IMR-90 (cell line): ENCODE results near the gene NGEF. TPM values are rescaled to one million over a fixed set of nuclear protein-coding genes. Genes with fewer than 3 reads are reported as not detected.
A peak's percentile ranks its signal among the peaks of the same experiment; 100 is the strongest.

Experiments used
- ATAC-seq: fragments of 200-7000 bp; cut with Tn5 transposase; 2 replicates; pipeline ENCODE4 v1.9.1; 2020; ENCODE audit warnings: low read depth, mild to moderate bottlenecking, moderate library complexity
- BruUV-seq: library from RNA; stranded (reverse); fragments of 400-500 nt; replicated peaks from 2 replicates; lab custom pipeline; 2021; lab: Mats Ljungman, UMichigan
- CTCF ChIA-PET: fragments of 300-600 bp; formaldehyde crosslinking; extraction: SDS; loops from one replicate; lab custom pipeline; 2021; ENCODE audit warnings: antibody characterized with exemption; lab: Yijun Ruan, JAX
- POLR2A ChIA-PET: fragments of 300-600 bp; sonication (Branson Sonifier 250); formaldehyde crosslinking; loops from one replicate; lab custom pipeline; 2022; ENCODE audit warnings: antibody characterized with exemption; ENCODE audit not compliant: unreplicated experiment; lab: Charles Lee
- DNase-seq: peaks from one replicate; pipeline ENCODE4 v3.0.0; 2013
- H2AFZ ChIP-seq: replicated peaks from 2 replicates; pipeline ENCODE3; 2013; ENCODE audit warnings: low read length, mild to moderate bottlenecking; ENCODE audit not compliant: poor library complexity
- H2AK5ac ChIP-seq: 2 replicates; pipeline ENCODE4 v1.6.1; 2013; ENCODE audit warnings: low read depth, low read length, inconsistent platforms
- H2AK9ac ChIP-seq: replicated peaks from 2 replicates; pipeline ENCODE3; 2013; ENCODE audit warnings: mild to moderate bottlenecking, low read depth, low read length, moderate library complexity; ENCODE audit not compliant: poor library complexity
- H2BK120ac ChIP-seq: 2 replicates; pipeline ENCODE4 v1.6.1; 2013; ENCODE audit warnings: low read depth, low read length, inconsistent platforms
- H2BK15ac ChIP-seq: 3 replicates; pipeline ENCODE4 v1.6.1; 2013; ENCODE audit warnings: low read depth, low read length, inconsistent platforms
- H2BK20ac ChIP-seq: 2 replicates; pipeline ENCODE4 v1.6.1; 2013; ENCODE audit warnings: low read depth, mild to moderate bottlenecking, inconsistent platforms, low read length, moderate library complexity
- H2BK5ac ChIP-seq: 2 replicates; pipeline ENCODE4 v1.6.1; 2013; ENCODE audit warnings: mild to moderate bottlenecking, low read depth, low read length, inconsistent platforms; ENCODE audit not compliant: poor library complexity, severe bottlenecking
- H3K14ac ChIP-seq: replicated peaks from 2 replicates; pipeline ENCODE4 v1.6.1; 2013; ENCODE audit warnings: low read depth, low read length, inconsistent platforms
- H3K18ac ChIP-seq: 2 replicates; pipeline ENCODE4 v1.6.1; 2013; ENCODE audit warnings: low read depth, low read length, control low read depth
- H3K23ac ChIP-seq: 2 replicates; pipeline ENCODE4 v1.6.1; 2013; ENCODE audit warnings: low read depth, low read length, inconsistent platforms
- H3K27ac ChIP-seq: 2 replicates; pipeline ENCODE4 v1.5.1; 2013; ENCODE audit warnings: mild to moderate bottlenecking, control low read depth, low read length; ENCODE audit not compliant: insufficient read depth
- H3K27me3 ChIP-seq: 2 replicates; pipeline ENCODE4 v1.6.1; 2013; ENCODE audit warnings: low read length; ENCODE audit not compliant: control insufficient read depth, insufficient read depth
- H3K36me3 ChIP-seq: 2 replicates; pipeline ENCODE4 v1.6.1; 2013; ENCODE audit warnings: low read length, mixed read lengths; ENCODE audit not compliant: control insufficient read depth, insufficient read depth
- H3K4ac ChIP-seq: 2 replicates; pipeline ENCODE4 v1.6.1; 2013; ENCODE audit warnings: low read depth, low read length, inconsistent platforms
- H3K4me1 ChIP-seq: 2 replicates; pipeline ENCODE4 v1.6.1; 2013; ENCODE audit warnings: low read length, mixed read lengths; ENCODE audit not compliant: control insufficient read depth, insufficient read depth
- H3K4me2 ChIP-seq: 2 replicates; pipeline ENCODE4 v1.6.1; 2013; ENCODE audit warnings: low read depth, mild to moderate bottlenecking, control low read depth, low read length, moderate library complexity
- H3K4me3 ChIP-seq: 2 replicates; pipeline ENCODE4 v1.5.1; 2013; ENCODE audit warnings: low read depth, mild to moderate bottlenecking, control low read depth, low read length, moderate library complexity; ENCODE audit not compliant: insufficient read depth
- H3K56ac ChIP-seq: 2 replicates; pipeline ENCODE4 v1.6.1; 2013; ENCODE audit warnings: low read length, inconsistent platforms; ENCODE audit not compliant: insufficient read depth; ENCODE audit errors: extremely low read depth
- H3K79me1 ChIP-seq, 2 experiments: 2 replicates each; pipeline ENCODE4 v1.6.1; 2013; ENCODE audit warnings: low read length in 2 of 2, inconsistent platforms in 1 of 2, low read depth in 1 of 2
- H3K9ac ChIP-seq: 2 replicates; pipeline ENCODE4 v1.6.1; 2013; ENCODE audit warnings: low read depth, low read length, control low read depth
- H3K9me1 ChIP-seq: 2 replicates; pipeline ENCODE4 v1.6.1; 2013; ENCODE audit warnings: low read length, inconsistent platforms; ENCODE audit not compliant: insufficient read depth
- H3K9me3 ChIP-seq: 2 replicates; pipeline ENCODE4 v1.6.1; 2013; ENCODE audit warnings: low read length; ENCODE audit not compliant: control insufficient read depth, insufficient read depth
- H4K20me1 ChIP-seq: 2 replicates; pipeline ENCODE4 v1.6.1; 2013; ENCODE audit warnings: low read length, inconsistent platforms; ENCODE audit not compliant: insufficient read depth
- H4K5ac ChIP-seq: 2 replicates; pipeline ENCODE4 v1.6.1; 2013; ENCODE audit warnings: mild to moderate bottlenecking, low read depth, low read length, control low read depth
- H4K8ac ChIP-seq, 2 experiments: 2 replicates each; pipeline ENCODE4 v1.6.1; 2013; ENCODE audit warnings: low read depth in 2 of 2, low read length in 2 of 2, control low read depth in 1 of 2, inconsistent platforms in 1 of 2
- H4K91ac ChIP-seq: 2 replicates; pipeline ENCODE4 v1.6.1; 2013; ENCODE audit warnings: low read depth, low read length, inconsistent platforms; ENCODE audit not compliant: insufficient read depth
- CHD1 ChIP-seq: IDR thresholded peaks from 2 replicates; pipeline ENCODE4 v1.6.1; 2012; ENCODE audit warnings: low read depth, low read length, improper control_type of control experiment
- NFE2L2 ChIP-seq: fragments of 150-350 bp; IDR thresholded peaks from 2 replicates; pipeline ENCODE4 v1.6.1; 2016; ENCODE audit warnings: low read depth, mild to moderate bottlenecking, low read length
- WGBS, 2 experiments: methylation state at CpG; one replicate each; pipeline versions ENCODE4 v1.1.5 to v1.1.7; 2013; ENCODE audit warnings: missing lambda C conversion rate in 2 of 2; ENCODE audit not compliant: insufficient read length in 1 of 2; ENCODE audit errors: extremely low coverage in 2 of 2; 5-methylcytosine and 5-hydroxymethylcytosine counted together
- dilution Hi-C: fragments of 300-500 bp; cut with HindIII; formaldehyde crosslinking; loops from one replicate; pipeline ENCODE4 v1.14.3; 2018; ENCODE audit warnings: low sequenced_read_pairs; ENCODE audit not compliant: unreplicated experiment
- in situ Hi-C: fragments of 300-500 bp; cut with MboI; formaldehyde crosslinking; loops from 3 replicates; pipeline ENCODE4 v1.14.3; 2019; ENCODE audit warnings: low sequenced_read_pairs, inconsistent platforms, mixed read lengths
- intact Hi-C: fragments of 100-400 bp; cut with micrococcal nuclease; formaldehyde crosslinking; loops from 2 replicates; pipeline ENCODE4 v1.10.0; 2022
- polyA plus RNA-seq, 3 experiments: library from polyadenylated mRNA; depleted of rRNA; stranded (reverse); fragments of >200 nt; gene quantifications; 2 replicates each; pipeline ENCODE4 v1.2.3, GENCODE V29; 2012; ENCODE audit warnings: low replicate concordance in 1 of 3
- total RNA-seq: library from RNA; depleted of rRNA; stranded (reverse); fragments of >200 nt; gene quantifications from 2 replicates; pipeline ENCODE4 v1.2.3, GENCODE V29; 2012
- TF ChIP-seq, protein P1 (sequence below): fragments of 150-350 bp; IDR thresholded peaks from 2 replicates; pipeline ENCODE4 v1.6.1; 2017; ENCODE audit warnings: mild to moderate bottlenecking, antibody characterized with exemption, low read length, low read depth
- TF ChIP-seq, protein P2 (sequence below): fragments of 150-350 bp; IDR thresholded peaks from 2 replicates; pipeline ENCODE4 v1.6.1; 2016; ENCODE audit warnings: low read depth, mild to moderate bottlenecking, low read length, moderate library complexity, borderline replicate concordance
- TF ChIP-seq, protein P3 (sequence below): conservative IDR thresholded peaks from 2 replicates; pipeline ENCODE4 v1.5.1; 2012; ENCODE audit warnings: mild to moderate bottlenecking, low read depth, low read length, improper control_type of control experiment

Gene NGEF
- total and polyA plus RNA-seq, 2 of the 4 experiments (the other 2 are of a cell fraction): 1.1 to 1.7 TPM

DNA sequence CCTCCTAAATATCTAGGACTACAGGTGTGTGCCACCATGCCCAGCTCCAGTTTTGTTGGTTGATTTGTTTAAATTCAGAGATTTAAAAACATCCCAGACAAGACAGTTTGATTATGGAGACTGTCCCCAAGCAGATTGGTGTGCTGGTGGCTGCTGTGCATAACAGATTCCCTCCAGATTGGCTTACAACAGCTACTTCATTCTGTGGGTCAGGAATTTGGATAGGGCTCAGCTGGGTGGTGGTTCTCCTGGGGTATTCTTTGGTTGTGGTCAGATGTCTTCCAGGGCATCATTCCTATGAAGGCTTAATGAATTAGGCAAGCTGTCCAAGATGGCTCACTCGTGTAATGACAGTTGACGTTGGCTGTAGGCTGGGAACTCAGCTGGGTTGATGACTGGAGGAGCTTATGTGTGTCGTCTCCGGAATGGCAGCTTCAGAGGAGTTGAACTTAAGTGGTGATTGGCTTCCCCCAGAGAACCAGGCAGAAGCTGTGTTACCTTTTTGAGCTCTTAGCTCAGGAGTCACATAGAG lies 153.6 kb downstream of the NGEF start:
- H2AK5ac ChIP-seq: no peak overlapping the region
- DNase-seq: no peak
- 100% methylated on average over 2 of the region's 4 CpGs; no CpG with 5 or more reads in 1 of the 2 experiments for WGBS, 2 experiments
- no peak overlapping the region for H3K18ac ChIP-seq
- no peak overlapping the region for H2BK120ac ChIP-seq
- no peak overlapping the region for H3K56ac ChIP-seq
- no peak overlapping the region for H3K4ac ChIP-seq
- no peaks in the 10 kb centered on the region; the same call in 1 of the 2 replicates for H3K9me3 ChIP-seq
- H3K9me1 ChIP-seq: peaks cover 17% of the 10 kb centered on the region; the same call in 1 of the 2 replicates
- no peak overlapping the region for H2BK20ac ChIP-seq
- peaks cover 31% of the 10 kb centered on the region for H3K36me3 ChIP-seq
- TF ChIP-seq, protein P1, sequence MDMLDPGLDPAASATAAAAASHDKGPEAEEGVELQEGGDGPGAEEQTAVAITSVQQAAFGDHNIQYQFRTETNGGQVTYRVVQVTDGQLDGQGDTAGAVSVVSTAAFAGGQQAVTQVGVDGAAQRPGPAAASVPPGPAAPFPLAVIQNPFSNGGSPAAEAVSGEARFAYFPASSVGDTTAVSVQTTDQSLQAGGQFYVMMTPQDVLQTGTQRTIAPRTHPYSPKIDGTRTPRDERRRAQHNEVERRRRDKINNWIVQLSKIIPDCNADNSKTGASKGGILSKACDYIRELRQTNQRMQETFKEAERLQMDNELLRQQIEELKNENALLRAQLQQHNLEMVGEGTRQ: no peak
- no peak for TF ChIP-seq NFE2L2
- TF ChIP-seq, protein P2, sequence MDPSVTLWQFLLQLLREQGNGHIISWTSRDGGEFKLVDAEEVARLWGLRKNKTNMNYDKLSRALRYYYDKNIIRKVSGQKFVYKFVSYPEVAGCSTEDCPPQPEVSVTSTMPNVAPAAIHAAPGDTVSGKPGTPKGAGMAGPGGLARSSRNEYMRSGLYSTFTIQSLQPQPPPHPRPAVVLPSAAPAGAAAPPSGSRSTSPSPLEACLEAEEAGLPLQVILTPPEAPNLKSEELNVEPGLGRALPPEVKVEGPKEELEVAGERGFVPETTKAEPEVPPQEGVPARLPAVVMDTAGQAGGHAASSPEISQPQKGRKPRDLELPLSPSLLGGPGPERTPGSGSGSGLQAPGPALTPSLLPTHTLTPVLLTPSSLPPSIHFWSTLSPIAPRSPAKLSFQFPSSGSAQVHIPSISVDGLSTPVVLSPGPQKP: no peak
- TF ChIP-seq CHD1: no peak
- TF ChIP-seq, protein P3, sequence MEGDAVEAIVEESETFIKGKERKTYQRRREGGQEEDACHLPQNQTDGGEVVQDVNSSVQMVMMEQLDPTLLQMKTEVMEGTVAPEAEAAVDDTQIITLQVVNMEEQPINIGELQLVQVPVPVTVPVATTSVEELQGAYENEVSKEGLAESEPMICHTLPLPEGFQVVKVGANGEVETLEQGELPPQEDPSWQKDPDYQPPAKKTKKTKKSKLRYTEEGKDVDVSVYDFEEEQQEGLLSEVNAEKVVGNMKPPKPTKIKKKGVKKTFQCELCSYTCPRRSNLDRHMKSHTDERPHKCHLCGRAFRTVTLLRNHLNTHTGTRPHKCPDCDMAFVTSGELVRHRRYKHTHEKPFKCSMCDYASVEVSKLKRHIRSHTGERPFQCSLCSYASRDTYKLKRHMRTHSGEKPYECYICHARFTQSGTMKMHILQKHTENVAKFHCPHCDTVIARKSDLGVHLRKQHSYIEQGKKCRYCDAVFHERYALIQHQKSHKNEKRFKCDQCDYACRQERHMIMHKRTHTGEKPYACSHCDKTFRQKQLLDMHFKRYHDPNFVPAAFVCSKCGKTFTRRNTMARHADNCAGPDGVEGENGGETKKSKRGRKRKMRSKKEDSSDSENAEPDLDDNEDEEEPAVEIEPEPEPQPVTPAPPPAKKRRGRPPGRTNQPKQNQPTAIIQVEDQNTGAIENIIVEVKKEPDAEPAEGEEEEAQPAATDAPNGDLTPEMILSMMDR: no peak
- H3K14ac ChIP-seq: no peak overlapping the region
- POLR2A ChIA-PET: no interaction called here
- H4K91ac ChIP-seq: no peak overlapping the region
- no peak overlapping the region for H3K4me3 ChIP-seq
- CTCF ChIA-PET: interaction anchor here (0.6 kb wide), 1 partner anchor 196 kb away, joined by 3 read pairs; no protein-coding TSS in a partner anchor
- peaks cover 0 to 13% of the 10 kb centered on the region in 2 experiments; a peak in 1 of 4 replicates for H3K79me1 ChIP-seq
- H3K23ac ChIP-seq: no peak overlapping the region
- H3K27me3 ChIP-seq: no peaks in the 10 kb centered on the region
- no TSS peak for BruUV-seq
- H2BK5ac ChIP-seq: no peak overlapping the region
- H3K9ac ChIP-seq: no peak overlapping the region
- ATAC-seq: no peak
- peaks cover 3% of the 10 kb centered on the region; the same call in 1 of the 2 replicates for H3K4me1 ChIP-seq
- in situ Hi-C loops: loop anchor here (10.0 kb wide), 1 partner anchor 195 kb away; no protein-coding TSS in a partner anchor
- H3K27ac ChIP-seq: no peak overlapping the region
- no peak overlapping the region for H4K5ac ChIP-seq
- H2AFZ ChIP-seq: no peak overlapping the region
- no peak overlapping the region for H3K4me2 ChIP-seq
- H4K20me1 ChIP-seq: peaks cover 3% of the 10 kb centered on the region; the same call in 1 of the 2 replicates
- H2AK9ac ChIP-seq: peak overlapping the region; percentile 6
- H4K8ac ChIP-seq: no peak overlapping the region
- no peak overlapping the region for H2BK15ac ChIP-seq
- dilution Hi-C loops: no loop called here
- intact Hi-C loops: no loop called here
